CD14-positive monocyte (primary cell): Measurements from ENCODE around the gene LARP6. TPM values are rescaled to one million over a fixed set of nuclear protein-coding genes. Genes with fewer than 3 reads are reported as not detected.

Source experiments
- DNase-seq, 3 donors: peaks; one replicate each; pipeline ENCODE4 v3.0.0-alpha.2; 2011 to 2022
- H2AFZ ChIP-seq: 2 replicates; pipeline ENCODE4 v1.6.0; 2012; ENCODE audit warnings: mild to moderate bottlenecking, low read depth, low read length, inconsistent platforms; ENCODE audit not compliant: insufficient read depth, poor library complexity, severe bottlenecking
- H3K27ac ChIP-seq, 2 donors: 1 replicate in 1 of 2; 2 replicates in 1 of 2; pipeline ENCODE4 v1.5.1; 2012 to 2013; ENCODE audit warnings: low read length in 2 of 2, control low read depth in 1 of 2, inconsistent platforms in 1 of 2, low read depth in 1 of 2, mild to moderate bottlenecking in 1 of 2
- H3K27me3 ChIP-seq, 2 donors: one replicate each; pipeline versions ENCODE4 v1.6.0 to v1.6.1; 2011 to 2013; ENCODE audit warnings: low read length in 2 of 2; ENCODE audit not compliant: control insufficient read depth in 2 of 2, insufficient read depth in 2 of 2
- H3K36me3 ChIP-seq, 2 donors: replicated peaks in 1 of 2; 1 replicate in 1 of 2; 2 replicates in 1 of 2; pipeline versions ENCODE4 v1.5.1 to v1.6.1; 2012 to 2013; ENCODE audit warnings: low read length in 2 of 2, control low read depth in 1 of 2, inconsistent platforms in 1 of 2, mild to moderate bottlenecking in 1 of 2; ENCODE audit not compliant: insufficient read depth in 2 of 2, control insufficient read depth in 1 of 2
- H3K4me1 ChIP-seq, 2 donors: 1 replicate in 1 of 2; 2 replicates in 1 of 2; pipeline versions ENCODE4 v1.5.1 to v1.6.1; 2012 to 2013; ENCODE audit warnings: low read length in 2 of 2, control low read depth in 1 of 2, inconsistent platforms in 1 of 2, mild to moderate bottlenecking in 1 of 2, moderate library complexity in 1 of 2; ENCODE audit not compliant: insufficient read depth in 2 of 2, control insufficient read depth in 1 of 2
- H3K4me2 ChIP-seq: replicated peaks from 2 replicates; pipeline ENCODE3; 2012; ENCODE audit warnings: low read length, moderate library complexity, mild to moderate bottlenecking; ENCODE audit not compliant: poor library complexity, severe bottlenecking; ENCODE audit errors: extremely low read depth
- H3K4me3 ChIP-seq, 3 experiments: fragments of 200-600 bp in 1 of 3; sonication (generic) in 1 of 3; replicated peaks in 1 of 3; 1 replicate in 2 of 3; 2 replicates in 1 of 3; pipeline ENCODE4 v1.5.1; 2011 to 2013; ENCODE audit warnings: low read length in 3 of 3, mild to moderate bottlenecking in 3 of 3, control low read depth in 2 of 3, low read depth in 2 of 3, inconsistent platforms in 1 of 3, moderate library complexity in 1 of 3
- H3K79me2 ChIP-seq: 2 replicates; pipeline ENCODE4 v1.6.0; 2012; ENCODE audit warnings: mild to moderate bottlenecking, control low read depth, inconsistent platforms, low read length, moderate library complexity; ENCODE audit not compliant: insufficient read depth
- H3K9ac ChIP-seq: 2 replicates; pipeline ENCODE4 v1.6.0; 2017; ENCODE audit warnings: low read length, mild to moderate bottlenecking; ENCODE audit not compliant: insufficient read depth, poor library complexity, severe bottlenecking
- H3K9me3 ChIP-seq, 2 donors: replicated peaks in 1 of 2; 1 replicate in 1 of 2; 2 replicates in 1 of 2; pipeline versions ENCODE4 v1.5.1 to v1.6.1; 2012 to 2013; ENCODE audit warnings: low read length in 2 of 2, control low read depth in 1 of 2; ENCODE audit not compliant: control insufficient read depth in 1 of 2, insufficient read depth in 1 of 2
- H4K20me1 ChIP-seq: 2 replicates; pipeline ENCODE4 v1.6.0; 2012; ENCODE audit warnings: mild to moderate bottlenecking, low read length, control low read depth, moderate library complexity; ENCODE audit not compliant: insufficient read depth
- H3K27ac Mint-ChIP-seq, 7 donors: one replicate each; pipeline ENCODE4 v1.8.0; 2020; ENCODE audit warnings: mild to moderate bottlenecking in 7 of 7, mixed read lengths in 7 of 7, moderate library complexity in 6 of 7, inconsistent platforms in 2 of 7
- H3K27me3 Mint-ChIP-seq, 3 donors: one replicate each; pipeline ENCODE4 v1.8.0; 2021 to 2022; ENCODE audit warnings: low read depth in 3 of 3, mild to moderate bottlenecking in 3 of 3, mixed read lengths in 3 of 3, moderate library complexity in 3 of 3, inconsistent platforms in 1 of 3
- H3K36me3 Mint-ChIP-seq, 2 donors: one replicate each; pipeline ENCODE4 v1.8.0; 2020; ENCODE audit warnings: mixed read lengths in 2 of 2, inconsistent platforms in 1 of 2, mild to moderate bottlenecking in 1 of 2
- H3K4me1 Mint-ChIP-seq: one replicate; pipeline ENCODE4 v1.8.0; 2020; ENCODE audit warnings: mild to moderate bottlenecking, mixed read lengths
- H3K4me3 Mint-ChIP-seq, 2 donors: one replicate each; pipeline ENCODE4 v1.8.0; 2020; ENCODE audit warnings: mild to moderate bottlenecking in 2 of 2, mixed read lengths in 2 of 2, moderate library complexity in 1 of 2
- H3K9me3 Mint-ChIP-seq, 7 donors: one replicate each; pipeline ENCODE4 v1.8.0; 2020 to 2022; ENCODE audit warnings: mixed read lengths in 7 of 7, mild to moderate bottlenecking in 6 of 7, moderate library complexity in 6 of 7, inconsistent platforms in 2 of 7
- WGBS: methylation state at CpG from one replicate; pipeline ENCODE4 v1.1.5; 2013; ENCODE audit warnings: missing lambda C conversion rate; ENCODE audit not compliant: insufficient coverage; 5-methylcytosine and 5-hydroxymethylcytosine counted together
- intact Hi-C, 2 donors: fragments of 100-400 bp; cut with micrococcal nuclease; formaldehyde crosslinking; loops; one replicate each; pipeline versions ENCODE4 v1.15.0 to v1.15.1; 2023
- polyA plus RNA-seq, 3 donors: library from polyadenylated mRNA; depleted of rRNA in 1 of 3; unstranded in 2 of 3; stranded (reverse) in 1 of 3; fragments of 300-500 nt in 2 of 3; fragments of >200 nt in 1 of 3; fragmentation: Illumina TruSeq in 2 of 3; gene quantifications; 1 replicate in 2 of 3; 2 replicates in 1 of 3; pipeline ENCODE4 v1.2.3, GENCODE V29; 2012 to 2021
- TF ChIP-seq, protein P1 (sequence below): fragments of 200-600 bp; IDR thresholded peaks from one replicate; pipeline ENCODE4 v1.8.0; 2022; ENCODE audit warnings: antibody characterized with exemption, mild to moderate bottlenecking

Gene LARP6
- polyA plus RNA-seq, 3 donors: not detected

DNA sequence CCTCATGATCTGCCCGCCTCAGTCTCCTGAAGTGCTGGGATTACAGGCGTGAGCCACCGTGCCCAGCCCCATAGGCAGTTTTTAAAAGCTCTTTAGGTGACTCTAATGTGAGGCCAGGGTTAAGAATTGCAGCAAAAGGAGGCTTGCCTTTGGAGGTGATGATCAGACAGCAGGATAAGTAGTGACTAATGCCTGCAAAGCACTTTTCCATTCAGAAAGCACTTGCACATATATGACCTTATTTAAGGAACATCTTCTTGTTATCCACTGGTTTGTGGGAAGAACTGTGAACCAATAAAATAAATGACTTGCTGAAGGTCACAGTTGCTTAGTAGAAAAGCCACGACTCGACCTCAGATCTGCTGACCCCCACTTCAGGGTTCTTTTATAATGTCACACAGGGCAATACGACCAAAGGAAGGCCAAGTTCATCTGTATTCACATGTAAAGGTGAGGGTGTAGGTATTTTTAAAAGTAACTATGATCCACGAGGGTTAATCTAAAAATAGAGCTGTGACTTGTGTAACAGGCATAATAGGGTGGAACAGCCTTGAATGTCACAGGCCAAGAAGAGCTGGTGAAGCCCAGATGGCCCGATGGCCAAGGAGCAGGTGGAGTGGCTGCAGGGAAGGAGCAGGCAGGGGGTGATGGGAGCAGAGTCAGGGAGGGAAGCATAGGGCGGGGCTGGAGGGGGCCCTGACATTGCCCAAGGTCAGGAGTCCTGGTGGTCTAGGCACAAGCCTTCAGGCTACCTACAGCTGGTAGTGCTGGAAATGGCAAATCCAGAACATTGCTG, 24.4 kb downstream of the LARP6 start:
- WGBS: 82% methylated on average over 6 of the region's 9 CpGs
- Histone ChIP-seq H3K4me2 (no peak overlapping the region), H3K27ac (no peak overlapping the region), H3K4me3 (no peak overlapping the region), H3K79me2 (no peaks in the 10 kb centered on the region), H3K9ac (no peak overlapping the region), H3K27me3 (no peaks in the 10 kb centered on the region), H3K36me3 (no peaks in the 10 kb centered on the region), H3K9me3 (no peaks in the 10 kb centered on the region), H4K20me1 (no peaks in the 10 kb centered on the region), H2AFZ (no peak overlapping the region), H3K4me1 (peaks cover 20 to 21% of the 10 kb centered on the region in 2 donors)
- Mint-ChIP-seq H3K36me3 (no peaks in the 10 kb centered on the region), H3K27ac (no peak overlapping the region), H3K4me1 (peaks cover 19% of the 10 kb centered on the region), H3K4me3 (no peak overlapping the region), H3K9me3 (no peaks in the 10 kb centered on the region), H3K27me3 (peaks cover 0 to 5% (median 4%) of the 10 kb centered on the region in 3 donors)
- DNase-seq: no peak
- intact Hi-C loops: no loop called here
- TF ChIP-seq, protein P1, sequence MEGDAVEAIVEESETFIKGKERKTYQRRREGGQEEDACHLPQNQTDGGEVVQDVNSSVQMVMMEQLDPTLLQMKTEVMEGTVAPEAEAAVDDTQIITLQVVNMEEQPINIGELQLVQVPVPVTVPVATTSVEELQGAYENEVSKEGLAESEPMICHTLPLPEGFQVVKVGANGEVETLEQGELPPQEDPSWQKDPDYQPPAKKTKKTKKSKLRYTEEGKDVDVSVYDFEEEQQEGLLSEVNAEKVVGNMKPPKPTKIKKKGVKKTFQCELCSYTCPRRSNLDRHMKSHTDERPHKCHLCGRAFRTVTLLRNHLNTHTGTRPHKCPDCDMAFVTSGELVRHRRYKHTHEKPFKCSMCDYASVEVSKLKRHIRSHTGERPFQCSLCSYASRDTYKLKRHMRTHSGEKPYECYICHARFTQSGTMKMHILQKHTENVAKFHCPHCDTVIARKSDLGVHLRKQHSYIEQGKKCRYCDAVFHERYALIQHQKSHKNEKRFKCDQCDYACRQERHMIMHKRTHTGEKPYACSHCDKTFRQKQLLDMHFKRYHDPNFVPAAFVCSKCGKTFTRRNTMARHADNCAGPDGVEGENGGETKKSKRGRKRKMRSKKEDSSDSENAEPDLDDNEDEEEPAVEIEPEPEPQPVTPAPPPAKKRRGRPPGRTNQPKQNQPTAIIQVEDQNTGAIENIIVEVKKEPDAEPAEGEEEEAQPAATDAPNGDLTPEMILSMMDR: no peak

DNA sequence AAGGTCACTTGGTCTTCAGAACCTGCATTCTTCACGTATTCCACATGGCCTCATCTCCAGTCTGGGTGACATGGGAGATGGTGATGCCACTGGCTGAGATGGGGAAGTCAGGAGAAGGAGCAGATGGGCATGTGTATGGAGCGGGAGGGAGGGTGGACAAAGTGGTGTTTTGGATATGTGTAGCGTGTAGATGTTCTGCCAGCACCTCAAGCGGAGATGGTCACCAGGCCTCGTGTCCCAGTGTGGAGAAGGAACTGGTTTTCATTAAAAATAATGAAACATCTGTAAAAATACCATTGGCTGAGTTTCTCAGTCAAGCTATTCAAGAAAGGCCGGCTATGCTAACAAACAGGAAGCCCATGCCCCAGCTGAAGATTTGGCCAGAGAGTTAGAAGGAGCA, 26.2 kb downstream of the LARP6 start:
- no peak for DNase-seq
- H3K4me1 ChIP-seq: peaks cover 20 to 21% of the 10 kb centered on the region in 2 donors
- H3K27ac ChIP-seq: no peak overlapping the region
- H3K36me3 ChIP-seq: no peaks in the 10 kb centered on the region
- H2AFZ ChIP-seq: no peak overlapping the region
- H3K9me3 ChIP-seq: no peaks in the 10 kb centered on the region
- TF ChIP-seq, protein P1: no peak
- H3K4me3 Mint-ChIP-seq: no peak overlapping the region
- WGBS: 99% methylated on average over 5 of the region's 6 CpGs
- no peak overlapping the region for H3K9ac ChIP-seq
- no peak overlapping the region for H3K4me3 ChIP-seq
- no peaks in the 10 kb centered on the region for H3K9me3 Mint-ChIP-seq
- H3K4me1 Mint-ChIP-seq: peaks cover 19% of the 10 kb centered on the region
- H3K79me2 ChIP-seq: no peaks in the 10 kb centered on the region
- no peak overlapping the region for H3K4me2 ChIP-seq
- no peaks in the 10 kb centered on the region for H3K36me3 Mint-ChIP-seq
- H3K27ac Mint-ChIP-seq: no peak overlapping the region
- H3K27me3 Mint-ChIP-seq: peaks cover 2 to 7% (median 4%) of the 10 kb centered on the region in 3 donors
- H3K27me3 ChIP-seq: no peaks in the 10 kb centered on the region
- no peaks in the 10 kb centered on the region for H4K20me1 ChIP-seq
- intact Hi-C loops: no loop called here
